Panc1 (cell line): ENCODE results near the gene RAD17. TPM values are rescaled to one million over a fixed set of nuclear protein-coding genes. Genes with fewer than 3 reads are reported as not detected.

Experiments used
- ATAC-seq: fragments of 200-7000 bp; cut with Tn5 transposase; 2 replicates; pipeline ENCODE4 v1.9.1; 2020; ENCODE audit warnings: mild to moderate bottlenecking, moderate library complexity
- Bru-seq: library from RNA; stranded (reverse); fragments of 400-500 nt; gene quantifications from one replicate; lab custom pipeline; 2021; lab: Mats Ljungman, UMichigan
- BruChase-seq, 2 experiments: library from RNA; stranded (reverse); fragments of 400-500 nt; gene quantifications; one replicate each; lab custom pipeline; 2021; lab: Mats Ljungman, UMichigan
- BruUV-seq: library from RNA; stranded (reverse); fragments of 400-500 nt; replicated peaks from 2 replicates; lab custom pipeline; 2021; lab: Mats Ljungman, UMichigan
- CTCF ChIA-PET: fragments of 300-600 bp; sonication (Branson Sonifier 250); formaldehyde crosslinking; loops from one replicate; lab custom pipeline; 2022; ENCODE audit warnings: antibody characterized with exemption; lab: Charles Lee
- POLR2A ChIA-PET: fragments of 300-600 bp; sonication (Branson Sonifier 250); formaldehyde crosslinking; loops from one replicate; lab custom pipeline; 2022; ENCODE audit warnings: antibody characterized with exemption; lab: Charles Lee
- DNase-seq: peaks from one replicate; pipeline ENCODE4 v3.0.0-alpha.2; 2010; ENCODE audit warnings: low read depth, low spot score
- H3K27ac ChIP-seq: 2 replicates; pipeline ENCODE4 v1.5.1; 2011; ENCODE audit warnings: mild to moderate bottlenecking, low read length, inconsistent platforms
- H3K27me3 ChIP-seq: fragments of 200-500 bp; sonication (Bioruptor generic); 2 replicates; pipeline ENCODE4 v1.6.0; 2014; ENCODE audit warnings: low read length, inconsistent platforms; ENCODE audit not compliant: control insufficient read depth, insufficient read depth
- H3K36me3 ChIP-seq: fragments of 200-500 bp; sonication (Bioruptor generic); 2 replicates; pipeline ENCODE4 v1.5.1; 2014; ENCODE audit warnings: inconsistent platforms, mild to moderate bottlenecking, low read length, moderate library complexity; ENCODE audit not compliant: control insufficient read depth, insufficient read depth
- H3K4me1 ChIP-seq: 2 replicates; pipeline ENCODE4 v1.5.1; 2011; ENCODE audit warnings: inconsistent platforms, mild to moderate bottlenecking, low read length, moderate library complexity; ENCODE audit not compliant: control insufficient read depth, insufficient read depth
- H3K4me3 ChIP-seq, 2 experiments: 2 replicates each; pipeline ENCODE4 v1.5.1; 2011 to 2012; ENCODE audit warnings: low read depth in 2 of 2, low read length in 2 of 2, mild to moderate bottlenecking in 2 of 2, inconsistent platforms in 1 of 2, moderate library complexity in 1 of 2
- H3K9me3 ChIP-seq: fragments of 200-500 bp; sonication (Bioruptor generic); 2 replicates; pipeline ENCODE4 v1.5.1; 2014; ENCODE audit warnings: low read depth, mild to moderate bottlenecking, inconsistent platforms, low read length, moderate library complexity; ENCODE audit not compliant: control insufficient read depth, insufficient read depth
- POLR2AphosphoS5 ChIP-seq: IDR thresholded peaks from 2 replicates; pipeline ENCODE4 v1.6.1; 2012; ENCODE audit warnings: mild to moderate bottlenecking, low read depth, low read length, moderate library complexity
- REST ChIP-seq, 2 experiments: IDR thresholded peaks; 2 replicates each; pipeline ENCODE4 v1.6.1; 2011 to 2012; ENCODE audit warnings: low read depth in 2 of 2, control low read depth in 1 of 2, low read length in 1 of 2, mild to moderate bottlenecking in 1 of 2, moderate library complexity in 1 of 2; ENCODE audit not compliant: insufficient read depth in 1 of 2
- SIN3A ChIP-seq: IDR thresholded peaks from 2 replicates; pipeline ENCODE4 v1.6.1; 2012; ENCODE audit warnings: low read depth, mild to moderate bottlenecking, low read length, moderate library complexity, borderline replicate concordance; ENCODE audit not compliant: insufficient read depth
- TCF7L2 ChIP-seq: IDR thresholded peaks from 2 replicates; pipeline ENCODE4 v1.6.1; 2011; ENCODE audit warnings: mild to moderate bottlenecking, low read depth, low read length, inconsistent platforms
- in situ Hi-C: cut with HindIII; loops from 2 replicates; pipeline ENCODE4 v1.10.0; 2016; ENCODE audit warnings: low sequenced_read_pairs, low pct_unique_long_range_greater_than_20kb
- intact Hi-C: fragments of 100-400 bp; cut with micrococcal nuclease; formaldehyde crosslinking; loops from one replicate; pipeline ENCODE4 v1.10.0; 2022; ENCODE audit not compliant: unreplicated experiment
- long read RNA-seq: library from polyadenylated mRNA; unstranded; transcript quantifications from one replicate; pipeline ENCODE4 v2.0.0, GENCODE V29; 2021; ENCODE audit not compliant: unreplicated experiment
- polyA plus RNA-seq: library from polyadenylated mRNA; unstranded; fragments of >200 nt; gene quantifications from one replicate; pipeline ENCODE4 v1.2.1, GENCODE V29; 2012; ENCODE audit warnings: missing spikeins; ENCODE audit not compliant: insufficient read length
- total RNA-seq: library from RNA; stranded (reverse); gene quantifications from one replicate; pipeline ENCODE4 v1.2.1, GENCODE V29; 2021; ENCODE audit not compliant: unreplicated experiment
- TF ChIP-seq, protein P1 (sequence below): fragments of 450-650 bp; IDR thresholded peaks from 2 replicates; pipeline ENCODE4 v1.5.1; 2017; ENCODE audit warnings: mild to moderate bottlenecking

Gene RAD17
- total RNA-seq (41.7 TPM), Bru-seq, nascent RNA (percentile 77 among the genes with signal in this experiment), BruChase-seq, experiment 1, labeled RNA remaining after a 2-hour chase (percentile 75 among the genes with signal in this experiment), BruChase-seq, experiment 2, labeled RNA remaining after a 6-hour chase (percentile 80 among the genes with signal in this experiment)
- 28.9 TPM for polyA plus RNA-seq
- long read RNA-seq, transcript RAD17-202 (17 exons, 3,164 nt), result minor isoform, 6 of 81 reads
- long read RNA-seq, transcript RAD17-204 (18 exons, 2,943 nt), result major isoform, 16 of 81 reads
- long read RNA-seq, transcript RAD17-220 (18 exons, 3,057 nt), result minor isoform, 10 of 81 reads
- long read RNA-seq, transcript RAD17-219 (17 exons, 2,323 nt), result minor isoform, 5 of 81 reads
- long read RNA-seq, partial matches to known transcripts, result 7 of 81 reads
- long read RNA-seq, other reads (novel, unspliced or antisense), result 34 of 81 reads

DNA sequence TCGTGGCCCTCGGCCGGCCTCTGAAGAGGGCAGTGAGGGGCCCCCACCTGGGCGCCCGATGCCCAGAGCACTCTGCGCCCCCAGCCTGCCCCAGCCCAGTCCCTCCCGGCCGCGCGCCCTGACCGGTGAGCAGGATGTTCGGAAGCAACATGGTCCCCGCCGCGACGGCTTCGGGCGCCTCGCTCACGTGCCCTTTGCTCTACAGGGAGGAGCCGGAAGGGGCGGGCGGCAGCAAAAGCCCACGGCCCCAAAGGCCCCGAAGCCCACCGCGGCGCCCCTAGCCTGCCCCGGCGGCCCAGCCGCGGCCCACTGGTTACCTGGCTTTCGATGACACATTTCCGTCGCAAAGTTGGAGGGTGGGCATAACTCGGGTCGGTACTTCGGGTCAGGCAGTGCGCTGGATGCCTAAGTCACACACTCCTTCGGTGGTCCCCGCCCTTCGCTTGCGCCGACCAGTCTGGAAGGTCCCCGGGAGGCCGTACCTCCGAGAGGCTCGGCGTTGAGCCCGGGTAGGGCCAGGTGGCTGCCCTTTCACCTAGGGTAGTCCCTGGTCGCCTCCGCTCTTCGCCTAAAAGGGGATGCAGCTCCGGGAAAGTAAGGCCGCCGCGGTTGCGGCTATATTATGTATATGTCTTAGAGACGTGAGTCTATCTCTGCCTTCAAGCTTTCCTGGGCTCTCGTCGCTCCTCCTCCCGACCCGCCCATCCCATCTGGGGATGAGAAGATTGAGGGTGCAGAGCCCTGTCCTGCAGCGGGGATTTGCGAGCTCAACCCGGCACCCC, at the start of gene RAD17, which contains the start of the genes AK6 and TAF9:
RAD17 (plus strand) TSS at position 479 of the 782 bp plus-strand sequence. CDS start 2,391 bp downstream, outside the sequence.
AK6 (minus strand) TSS at position 181 of the 782 bp plus-strand sequence; CDS start at position 151, 30 bp downstream.
TAF9 (minus strand) TSS at position 181 of the 782 bp plus-strand sequence. CDS start 3,783 bp downstream, outside the sequence.
- POLR2A ChIA-PET, result interaction anchor here (1.0 kb wide), 1 partner anchor 10 kb away, joined by 3 read pairs; no protein-coding TSS in a partner anchor

DNA sequence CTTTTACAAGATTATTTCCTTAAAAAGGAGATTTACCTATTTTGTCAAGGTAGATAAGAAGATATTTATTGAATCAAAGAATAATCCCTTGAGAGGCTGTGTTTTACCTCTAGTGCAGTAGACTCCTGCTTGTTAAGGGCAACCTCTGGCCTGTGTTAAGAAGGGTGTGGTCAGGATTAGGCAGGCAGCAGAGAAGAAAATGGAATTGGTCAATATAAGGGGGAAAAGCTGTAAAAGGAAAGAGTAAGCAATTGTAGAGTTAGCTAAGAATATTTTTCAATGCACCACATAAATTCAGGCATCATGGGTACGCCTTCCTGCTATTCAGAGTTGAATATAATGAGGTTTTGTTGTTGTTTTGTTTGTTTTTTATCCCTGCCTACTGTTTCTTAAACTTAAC, 43.3 kb upstream of the RAD17 start:
- Histone ChIP-seq H3K9me3 (no peaks in the 10 kb centered on the region), H3K4me3 (no peak overlapping the region), H3K27ac (no peak overlapping the region), H3K36me3 (no peaks in the 10 kb centered on the region), H3K4me1 (no peaks in the 10 kb centered on the region), H3K27me3 (no peaks in the 10 kb centered on the region)
- in situ Hi-C loops, result no loop called here
- POLR2A ChIA-PET, result no interaction called here
- DNase-seq, result no peak
- intact Hi-C loops, result no loop called here
- CTCF ChIA-PET, result no interaction called here
- no peak for ATAC-seq
- no TSS peak for BruUV-seq
- TF ChIP-seq SIN3A, result no peak
- TF ChIP-seq REST (IDR thresholded peaks at IDR 0.05; ENCODE audit: insufficient read depth in 1 of 2, low read depth in 2 of 2, low read length in 1 of 2), result no peak
- TF ChIP-seq, protein P1, sequence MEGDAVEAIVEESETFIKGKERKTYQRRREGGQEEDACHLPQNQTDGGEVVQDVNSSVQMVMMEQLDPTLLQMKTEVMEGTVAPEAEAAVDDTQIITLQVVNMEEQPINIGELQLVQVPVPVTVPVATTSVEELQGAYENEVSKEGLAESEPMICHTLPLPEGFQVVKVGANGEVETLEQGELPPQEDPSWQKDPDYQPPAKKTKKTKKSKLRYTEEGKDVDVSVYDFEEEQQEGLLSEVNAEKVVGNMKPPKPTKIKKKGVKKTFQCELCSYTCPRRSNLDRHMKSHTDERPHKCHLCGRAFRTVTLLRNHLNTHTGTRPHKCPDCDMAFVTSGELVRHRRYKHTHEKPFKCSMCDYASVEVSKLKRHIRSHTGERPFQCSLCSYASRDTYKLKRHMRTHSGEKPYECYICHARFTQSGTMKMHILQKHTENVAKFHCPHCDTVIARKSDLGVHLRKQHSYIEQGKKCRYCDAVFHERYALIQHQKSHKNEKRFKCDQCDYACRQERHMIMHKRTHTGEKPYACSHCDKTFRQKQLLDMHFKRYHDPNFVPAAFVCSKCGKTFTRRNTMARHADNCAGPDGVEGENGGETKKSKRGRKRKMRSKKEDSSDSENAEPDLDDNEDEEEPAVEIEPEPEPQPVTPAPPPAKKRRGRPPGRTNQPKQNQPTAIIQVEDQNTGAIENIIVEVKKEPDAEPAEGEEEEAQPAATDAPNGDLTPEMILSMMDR, result no peak
- no peak for TF ChIP-seq TCF7L2
- no peak for TF ChIP-seq POLR2AphosphoS5

More for the DNA sequence above, at the start of gene RAD17, which contains the start of the genes AK6 and TAF9:
- in situ Hi-C loops (no loop called here), intact Hi-C loops (loop anchor here (10.0 kb wide), 1 partner anchor 275 kb away; the partner anchor contains the start of gene SLC30A5)
- Histone ChIP-seq H3K4me1 (peaks cover 29% of the 10 kb centered on the region; the same call in 1 of the 2 replicates), H3K36me3 (peaks cover 22% of the 10 kb centered on the region), H3K27ac (peak within 1 kb of the TSS; percentile 98), H3K27me3 (no peaks in the 10 kb centered on the region), H3K4me3 (peak within 1 kb of the TSS; percentile 70 to 100), H3K9me3 (no peaks in the 10 kb centered on the region)
- BruUV-seq, result no TSS peak
- TF ChIP-seq SIN3A, result peak; percentile 93; the same call in 1 of the 2 replicates
- TF ChIP-seq TCF7L2, result no peak
- peak; percentile 95 for TF ChIP-seq POLR2AphosphoS5
- CTCF ChIA-PET, result no interaction called here
- peak; percentile 97 for ATAC-seq
- peak; percentile 88 for DNase-seq
